NT2/D1 (cell line): ENCODE measurements around the gene ZNF469.

Experiments used
- SUZ12 ChIP-seq: IDR thresholded peaks from 2 replicates; pipeline ENCODE4 v1.6.1; 2011; ENCODE audit not compliant: insufficient read length, insufficient read depth; ENCODE audit errors: extremely low read depth
- YY1 ChIP-seq: IDR thresholded peaks from 2 replicates; pipeline ENCODE4 v1.6.1; 2011; ENCODE audit not compliant: insufficient read length, insufficient read depth
- ZNF274 ChIP-seq: IDR thresholded peaks from 2 replicates; pipeline ENCODE4 v1.6.1; 2011; ENCODE audit warnings: mild to moderate bottlenecking, low read depth, low read length

DNA sequence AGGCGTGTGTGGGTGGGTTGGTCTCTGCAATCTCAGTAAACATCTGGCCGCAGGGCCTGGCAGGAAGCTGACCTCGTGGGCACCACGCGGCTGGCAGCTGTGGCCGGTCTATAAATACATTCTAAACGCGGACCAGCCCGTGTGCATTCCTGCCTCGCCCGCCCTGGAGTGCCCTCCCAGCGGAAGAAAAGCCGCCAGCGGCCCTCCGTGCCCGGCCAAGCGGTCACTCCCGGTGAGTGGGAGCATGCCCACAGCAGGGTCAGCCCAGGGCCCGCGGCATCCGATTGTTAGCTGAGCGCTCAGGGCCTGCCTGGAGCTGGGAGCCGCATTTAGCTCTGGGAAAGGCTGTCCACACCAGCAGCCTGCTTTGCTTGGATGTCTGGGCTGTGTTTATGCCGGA lies 10.3 kb downstream of the ZNF469 start:
- TF ChIP-seq ZNF274 (no peak), YY1 (no peak), SUZ12 (no peak)
